GM18499 (cell line): ENCODE results near the gene WNK3.
"Not testable (repeated sequence)": the region's sequence is repeated elsewhere in the genome, so short reads cannot be mapped to it uniquely, and the experiment has no call there.

ENCODE experiments used
- ATAC-seq: cut with Tn5 transposase; IDR thresholded peaks from one replicate; pipeline ENCODE4 v1.9.1; 2021; ENCODE audit warnings: moderate number of reproducible peaks; ENCODE audit not compliant: insufficient read depth, unreplicated experiment

Gene WNK3

DNA sequence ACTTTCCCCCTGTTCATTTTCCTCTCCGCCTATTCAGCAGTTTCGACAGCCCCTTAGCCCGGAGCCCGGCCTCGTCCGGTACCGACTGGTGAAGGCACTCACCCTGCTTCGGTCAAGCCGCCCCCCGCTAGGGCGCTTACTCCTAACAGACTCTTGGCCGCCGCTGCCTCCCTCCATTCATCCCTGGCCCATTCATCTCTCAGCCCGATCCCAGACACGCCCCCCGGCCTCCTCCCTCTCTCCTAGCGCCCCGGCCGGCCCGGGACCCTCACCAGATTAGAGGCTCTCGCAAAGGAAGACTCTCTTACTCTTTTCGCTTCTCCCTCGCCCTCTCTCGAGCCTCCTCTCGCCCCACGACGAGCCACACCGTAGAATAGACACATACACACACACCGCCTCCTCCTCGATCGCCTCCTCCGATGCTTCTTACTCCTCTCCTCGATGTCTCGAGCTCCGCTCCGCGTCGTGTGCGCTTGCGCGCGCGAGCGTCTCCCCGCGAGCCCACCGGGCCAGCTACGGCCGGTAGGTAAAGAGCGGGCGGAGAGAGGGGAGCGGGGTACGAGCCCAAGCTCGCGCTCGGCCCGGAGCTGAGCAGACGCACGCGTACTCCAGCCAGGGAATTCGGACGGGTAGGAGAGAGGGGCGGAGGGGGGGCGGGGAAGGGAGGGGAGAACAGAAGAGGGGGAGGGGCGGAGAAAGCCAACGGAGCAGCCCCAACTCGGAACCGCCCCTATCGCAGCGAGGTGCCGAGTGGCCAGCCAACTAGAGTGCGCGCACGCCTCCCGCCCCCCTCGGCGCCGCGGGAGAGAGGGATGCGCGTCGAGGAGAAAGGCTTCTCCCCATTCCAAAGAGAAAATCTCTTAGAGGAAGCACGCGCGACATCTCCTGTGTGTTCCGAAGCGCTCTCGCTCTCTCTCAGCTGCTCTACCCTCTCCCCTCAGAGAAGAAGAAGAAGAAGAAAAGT is at the start of gene WNK3:
WNK3 (minus strand) TSS at position 633 of the 964 bp plus-strand sequence.
- no peak for ATAC-seq

DNA sequence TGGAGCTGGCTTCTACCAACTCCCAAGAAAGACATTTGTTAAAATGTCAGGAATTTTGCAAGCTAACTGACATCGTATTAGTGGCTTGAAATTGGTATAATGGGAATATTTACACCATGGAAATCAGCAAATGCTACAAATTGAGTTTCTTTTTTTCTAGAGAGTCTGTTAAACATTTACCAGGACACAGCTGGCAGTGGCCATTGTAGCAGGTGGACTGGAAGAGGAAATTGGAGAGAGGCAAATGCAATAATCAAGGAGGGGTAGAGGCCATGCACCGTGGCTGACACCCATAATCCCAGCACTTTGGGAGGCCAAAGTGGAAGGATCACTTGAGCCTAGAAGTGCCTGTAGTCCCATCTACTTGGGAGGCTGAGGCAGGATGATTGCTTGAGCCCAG is 49.4 kb upstream of the WNK3 start:
- no peak for ATAC-seq

DNA sequence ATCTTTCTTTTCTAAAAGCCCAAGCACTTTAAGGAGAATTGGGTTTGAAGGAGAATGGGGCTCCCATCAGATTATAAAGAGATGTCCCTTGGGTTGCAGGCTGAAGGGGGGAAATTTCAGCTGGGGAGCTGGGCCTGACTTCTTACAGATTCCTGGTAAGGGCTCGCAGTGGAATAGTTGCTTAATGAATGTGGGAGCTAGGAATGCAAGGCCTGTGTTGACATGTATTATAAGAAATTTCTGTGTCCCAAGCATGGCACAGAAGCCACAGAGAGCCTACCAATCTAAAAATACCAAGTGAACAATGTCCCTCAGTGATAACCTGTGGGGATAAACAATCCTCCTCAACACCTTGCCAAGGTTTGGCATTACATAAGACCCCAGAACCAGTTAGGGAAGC is 39.3 kb upstream of the WNK3 start:
- ATAC-seq: no peak

DNA sequence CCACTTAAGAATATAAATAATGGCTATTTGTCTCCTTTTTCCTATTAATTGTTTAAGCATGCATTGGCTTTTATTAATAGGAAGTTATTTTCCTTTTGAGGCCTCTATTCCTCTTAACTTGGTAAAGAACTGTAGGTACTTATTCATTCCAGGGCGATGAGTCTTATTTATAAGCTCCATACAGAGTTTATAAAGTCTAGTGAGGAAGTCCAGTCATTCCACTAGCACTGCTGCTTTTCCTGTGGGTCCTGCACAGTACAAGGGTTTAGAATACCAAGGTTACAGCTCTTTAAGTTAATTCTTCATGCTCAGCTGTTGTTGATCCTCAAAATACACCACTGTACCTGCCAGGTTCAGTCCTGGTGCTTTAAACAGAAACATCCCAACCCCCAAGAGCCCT is 28.5 kb upstream of the WNK3 start:
- ATAC-seq: no peak

DNA sequence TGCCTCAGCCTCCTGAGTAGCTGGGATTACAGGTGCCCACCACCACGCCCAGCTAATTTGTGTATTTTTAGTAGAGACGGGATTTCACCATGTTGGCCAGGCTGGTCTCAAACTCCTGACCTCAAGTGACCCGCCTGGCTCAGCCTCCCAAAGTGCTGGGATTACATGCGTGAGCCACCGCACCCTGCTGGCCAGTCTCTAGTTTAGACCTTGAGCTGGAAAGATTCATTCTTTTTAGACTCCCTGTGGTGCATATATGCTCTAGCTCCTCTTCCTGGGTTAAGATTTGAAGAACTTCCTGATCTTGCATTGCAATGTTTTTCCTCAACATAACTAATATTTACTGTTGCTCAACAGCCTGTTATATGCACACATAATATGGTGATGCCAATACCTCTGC is 26.8 kb upstream of the WNK3 start:
- ATAC-seq: not testable (repeated sequence)

DNA sequence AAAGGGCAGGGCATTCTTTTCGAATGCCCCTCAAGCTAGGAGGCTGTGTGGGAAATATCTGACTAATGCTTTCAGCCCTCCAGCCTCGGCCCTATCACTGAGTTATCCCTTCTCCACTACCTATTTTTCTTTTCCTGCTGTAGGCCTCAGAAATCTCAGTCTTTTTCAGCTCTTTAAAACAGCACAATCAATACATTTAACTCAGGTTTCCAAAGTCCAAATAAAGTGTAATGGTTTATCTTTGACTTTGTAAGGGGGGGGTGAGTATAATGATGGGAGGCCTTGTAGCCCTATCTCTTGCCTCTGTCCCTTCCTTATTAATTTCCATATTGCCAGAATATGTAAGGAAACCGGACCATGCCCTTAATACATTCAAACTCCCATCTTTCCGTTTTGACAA is 1.6 kb upstream of the WNK3 start:
- ATAC-seq: no peak

DNA sequence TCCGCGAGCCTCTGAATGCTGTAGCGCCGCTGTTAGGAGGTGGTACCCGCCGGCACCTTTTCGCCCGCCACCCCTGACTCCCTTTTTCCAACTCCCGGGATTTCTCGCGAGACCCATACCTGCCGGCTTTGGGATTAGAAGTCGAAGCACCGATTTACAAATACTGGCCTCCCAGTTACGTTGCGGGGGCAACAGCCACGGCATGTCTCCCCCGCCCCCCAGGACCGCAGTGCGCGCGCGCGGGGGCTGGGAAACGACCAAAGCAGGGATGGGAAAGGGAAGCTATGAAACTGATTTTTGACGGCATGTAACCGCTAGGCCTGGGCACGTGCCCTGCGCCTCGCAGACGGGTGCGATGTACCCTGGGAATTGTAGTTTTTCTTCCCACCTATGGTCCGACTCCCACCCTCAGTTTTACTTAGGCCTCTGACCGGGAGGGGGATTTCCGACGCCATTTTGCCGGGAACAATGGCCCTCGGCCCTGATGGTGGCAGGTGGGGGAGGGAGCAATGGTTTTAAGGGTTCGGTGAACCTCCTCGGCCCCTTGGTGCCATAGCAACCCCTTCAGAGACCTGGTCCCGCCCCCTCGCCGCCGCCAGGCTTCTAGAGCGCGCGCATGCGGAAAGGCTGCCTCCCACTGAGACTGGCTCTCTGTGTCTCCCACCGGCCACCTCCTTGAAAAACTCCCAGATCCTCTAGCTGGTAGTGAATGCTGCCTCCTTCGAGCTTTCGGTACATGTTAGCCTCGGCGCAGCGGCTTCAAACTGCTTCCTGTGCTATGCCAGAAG is 772 bp upstream of the WNK3 start:
- ATAC-seq: no peak

DNA sequence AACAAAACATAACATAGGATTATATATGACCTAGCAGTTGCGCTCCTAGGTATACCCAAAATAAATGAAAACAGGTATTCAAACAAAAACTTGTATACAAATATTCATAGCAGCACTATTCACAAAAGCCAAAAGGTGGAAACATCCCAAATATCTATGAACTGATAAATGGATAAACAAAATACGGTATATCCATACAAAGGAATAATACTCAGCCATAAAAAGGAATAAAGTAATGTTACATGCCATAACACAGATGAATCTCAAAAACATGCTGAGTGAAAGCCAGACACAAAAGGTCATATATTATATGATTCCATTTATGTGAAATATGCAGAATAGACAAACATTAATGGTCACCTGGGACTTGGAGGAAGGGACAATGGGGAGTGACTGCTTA is 5.2 kb downstream of the WNK3 start:
- ATAC-seq: no peak

DNA sequence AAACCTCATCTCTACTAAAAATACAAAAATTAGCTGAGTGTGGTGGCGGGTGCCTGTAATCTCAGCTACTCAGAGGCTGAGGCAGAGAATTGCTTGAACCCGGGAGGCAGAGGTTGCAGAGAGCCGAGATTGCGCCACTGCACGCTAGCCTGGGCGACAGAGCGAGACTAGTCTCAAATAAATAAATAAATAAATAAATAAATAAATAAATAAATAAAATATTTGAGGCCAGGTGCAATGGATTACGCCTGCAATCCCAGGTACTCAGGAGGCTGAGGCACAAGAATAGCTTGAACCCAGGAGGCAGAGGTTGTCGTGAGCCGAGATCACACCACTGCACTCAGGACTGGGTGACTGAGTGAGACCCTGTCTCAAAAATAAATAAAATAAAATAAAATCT is 20.5 kb downstream of the WNK3 start:
- ATAC-seq: not testable (repeated sequence)

DNA sequence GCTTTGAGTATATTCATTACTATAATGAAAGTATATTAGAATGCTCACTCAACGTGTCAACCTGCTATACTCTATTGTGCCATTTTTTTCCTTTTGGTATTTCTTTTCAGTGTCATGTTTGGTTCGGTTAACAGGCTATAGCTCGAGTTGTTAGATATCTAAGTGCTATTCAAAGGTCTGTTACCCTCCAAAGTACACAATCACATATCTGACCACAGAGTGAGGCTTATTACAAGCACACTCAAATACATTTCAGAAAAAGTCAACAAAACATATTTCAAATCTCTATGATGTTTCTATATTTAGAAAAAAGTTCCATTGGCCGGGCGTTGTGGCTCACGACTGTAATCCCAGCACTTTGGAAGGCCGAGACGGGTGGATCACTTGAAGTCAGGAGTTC is 32.8 kb downstream of the WNK3 start:
- ATAC-seq: no peak

DNA sequence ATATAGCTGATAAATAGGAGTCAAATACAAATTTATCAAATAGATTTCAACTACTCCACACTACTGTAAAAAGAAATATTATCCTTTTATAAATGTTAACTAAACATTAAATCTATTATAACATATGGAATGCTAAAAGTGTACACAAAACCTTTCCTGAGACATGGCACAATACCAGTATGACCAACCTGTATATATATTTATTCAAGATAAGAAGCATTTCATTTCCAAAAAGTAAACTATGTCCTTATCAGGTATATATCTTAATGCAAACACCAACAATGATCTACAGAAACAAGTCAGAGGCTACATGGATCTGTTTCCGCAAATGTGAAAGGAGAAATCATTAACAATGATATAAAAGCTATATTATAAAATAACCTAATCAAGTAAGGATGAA is 37.8 kb downstream of the WNK3 start:
- ATAC-seq: no peak

DNA sequence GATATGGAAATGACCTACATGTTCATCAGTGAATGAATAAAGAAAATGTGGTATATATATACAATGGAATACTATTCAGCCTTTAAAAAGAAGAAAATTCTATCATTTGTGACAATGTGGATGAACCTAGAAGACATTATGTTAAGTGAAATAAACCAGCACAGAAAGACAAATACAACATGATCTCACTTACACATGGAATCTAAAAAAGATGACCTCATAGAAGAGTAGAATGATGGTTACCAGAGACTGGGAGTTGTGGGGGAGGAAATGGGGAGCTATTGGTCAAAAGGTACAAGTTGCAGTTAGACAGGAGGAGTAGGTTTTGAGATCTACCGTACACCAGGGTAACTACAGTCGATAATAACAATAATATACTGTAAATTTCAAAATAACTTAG is 51.5 kb downstream of the WNK3 start:
- ATAC-seq: no peak

DNA sequence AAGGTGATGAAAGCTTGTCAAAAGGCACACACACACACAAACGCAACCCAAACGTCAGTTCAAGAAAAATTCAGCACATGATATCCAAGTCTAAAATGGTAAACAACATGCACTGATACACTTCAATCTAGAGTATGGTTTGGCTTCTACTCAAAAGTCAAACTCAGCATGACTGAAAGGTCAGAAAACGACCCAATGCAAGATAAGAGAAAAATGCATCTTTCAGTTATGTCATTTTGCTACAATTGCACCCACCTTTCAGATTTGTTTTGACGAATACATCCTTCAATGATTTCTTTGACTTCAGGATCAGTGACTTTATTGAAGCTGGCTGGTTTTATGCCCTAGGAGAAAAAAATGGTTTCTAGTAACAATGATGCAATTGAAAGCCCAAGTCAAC is 56.3 kb downstream of the WNK3 start:
- ATAC-seq: no peak

DNA sequence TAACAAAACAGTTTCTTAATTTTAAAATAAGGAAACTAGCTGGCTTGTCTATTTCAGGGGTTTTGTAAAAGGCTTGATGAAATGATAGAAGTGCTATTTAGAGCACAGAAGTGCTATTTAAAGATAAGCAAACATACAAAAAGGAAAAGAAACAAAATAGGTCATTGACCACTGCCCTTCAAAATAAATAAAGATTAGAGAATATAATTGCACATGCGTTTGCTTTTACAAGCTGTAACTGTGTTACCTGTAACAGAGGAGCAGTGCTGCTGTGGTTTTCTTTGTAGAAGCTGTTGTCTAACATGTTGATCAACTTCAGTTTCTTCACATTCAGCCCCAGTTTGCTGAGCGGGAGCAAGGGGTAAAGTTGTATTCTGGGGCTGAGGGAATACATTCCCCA is 63.5 kb downstream of the WNK3 start:
- no peak for ATAC-seq

DNA sequence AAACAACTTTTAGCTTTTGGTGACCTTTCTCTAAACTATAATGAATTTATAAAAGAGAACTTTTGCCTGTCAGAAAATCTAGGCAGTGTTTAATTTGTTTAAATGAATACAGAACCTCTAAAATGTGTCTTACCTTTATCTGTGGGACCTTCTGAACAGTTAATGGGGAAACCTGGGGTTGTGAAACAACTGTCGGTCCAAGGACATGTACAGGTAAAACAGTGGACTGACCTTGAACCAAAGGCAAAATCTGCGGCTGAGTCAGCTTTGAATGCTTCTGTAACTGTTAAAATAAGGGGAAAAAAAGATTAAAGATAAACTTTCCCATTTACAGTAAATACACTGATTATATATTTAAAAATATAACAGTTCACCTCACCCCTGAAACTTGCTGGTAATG is 65.1 kb downstream of the WNK3 start:
- no peak for ATAC-seq

DNA sequence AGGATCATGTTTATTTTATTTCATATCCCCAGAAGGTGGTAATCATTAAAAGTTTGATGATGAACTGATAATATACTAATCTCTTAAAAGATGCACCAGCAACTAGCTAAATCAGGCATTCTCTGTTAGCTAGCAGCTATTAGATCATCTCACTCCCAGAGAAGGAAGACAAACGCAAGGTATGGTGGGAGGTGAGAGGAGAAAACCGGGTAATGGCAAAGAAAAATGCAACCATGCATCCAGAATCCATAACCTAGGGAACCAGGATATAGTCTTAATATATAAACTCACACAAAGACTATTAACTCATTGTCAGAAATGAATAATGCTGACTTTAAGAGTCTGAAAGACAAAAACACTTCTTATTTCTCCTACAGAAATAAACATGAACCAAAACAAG is 66.1 kb downstream of the WNK3 start:
- no peak for ATAC-seq

DNA sequence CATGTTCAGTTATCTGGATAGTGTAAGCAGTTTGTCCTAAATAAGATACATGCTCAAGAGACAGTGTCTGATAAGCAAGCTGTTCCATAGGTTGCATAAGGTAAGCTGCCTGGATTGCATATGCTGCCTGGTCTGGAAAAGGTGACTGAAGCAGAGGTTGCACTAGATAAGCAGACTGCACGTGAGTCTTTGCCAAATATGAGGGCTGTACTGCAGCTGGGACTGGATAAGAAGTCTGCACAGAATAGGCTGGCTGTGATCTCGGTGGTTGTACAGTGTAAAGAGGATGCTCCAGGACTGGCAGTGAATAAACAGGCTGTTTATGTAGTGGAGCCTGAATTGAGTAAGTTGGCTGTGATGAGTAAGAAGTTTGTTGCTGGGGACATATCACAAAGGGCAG is 68.9 kb downstream of the WNK3 start:
- no peak for ATAC-seq

DNA sequence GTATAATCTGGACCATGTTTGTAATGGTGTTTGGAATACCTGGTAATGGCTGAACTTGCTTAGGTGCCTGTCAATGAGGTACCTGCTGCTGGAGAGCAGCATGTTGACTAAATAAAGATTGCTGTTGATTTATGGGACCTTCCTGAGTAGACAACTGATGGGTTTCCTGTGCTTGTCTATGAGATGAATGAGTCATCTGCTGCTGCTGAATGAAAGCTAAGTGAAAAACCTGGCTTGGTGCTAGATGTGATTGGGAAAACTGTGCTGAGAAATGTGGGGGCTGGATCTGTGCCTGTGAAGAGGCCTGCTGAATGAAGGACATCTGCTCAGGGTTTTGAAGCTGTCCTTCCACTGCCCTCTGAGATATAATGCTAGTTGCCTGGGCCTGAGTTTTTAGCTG is 69.6 kb downstream of the WNK3 start:
- ATAC-seq: no peak

DNA sequence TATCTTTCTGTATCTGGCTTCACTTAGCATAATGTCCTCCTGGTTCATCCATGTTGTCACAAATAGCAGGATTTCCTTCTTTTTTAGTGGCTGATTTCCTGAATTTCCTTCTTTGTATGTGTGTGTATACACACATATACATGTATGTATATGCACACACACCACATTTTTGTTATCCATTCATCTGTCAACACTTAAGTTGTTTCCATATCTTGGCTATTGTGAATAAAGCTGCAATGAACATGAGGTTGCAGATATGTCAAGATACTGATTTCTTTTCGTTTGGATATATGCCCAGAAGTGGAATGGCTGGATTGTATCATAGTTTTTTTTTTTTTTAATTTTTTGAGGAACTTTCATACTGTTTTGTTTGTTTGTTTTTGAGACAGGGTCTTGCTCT is 76.2 kb downstream of the WNK3 start:
- ATAC-seq: no peak

DNA sequence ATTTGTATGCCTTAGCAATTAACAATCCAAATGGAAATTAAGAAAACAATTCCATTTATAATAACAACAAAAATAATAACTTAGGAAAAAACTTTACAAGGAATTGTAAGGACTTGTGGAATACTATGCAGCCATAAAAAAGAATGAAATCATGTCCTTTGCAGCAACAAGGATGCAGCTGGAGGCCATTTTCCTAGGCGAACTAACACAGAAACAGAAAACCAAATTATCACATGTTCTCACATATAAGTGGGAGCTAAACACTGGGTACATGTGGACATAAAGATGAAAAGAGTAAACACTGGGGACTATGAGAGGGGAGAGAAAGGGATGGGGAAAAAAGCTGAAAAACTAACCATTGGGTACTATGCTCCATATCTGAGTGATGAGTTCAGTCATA is 77.4 kb downstream of the WNK3 start:
- ATAC-seq: no peak

DNA sequence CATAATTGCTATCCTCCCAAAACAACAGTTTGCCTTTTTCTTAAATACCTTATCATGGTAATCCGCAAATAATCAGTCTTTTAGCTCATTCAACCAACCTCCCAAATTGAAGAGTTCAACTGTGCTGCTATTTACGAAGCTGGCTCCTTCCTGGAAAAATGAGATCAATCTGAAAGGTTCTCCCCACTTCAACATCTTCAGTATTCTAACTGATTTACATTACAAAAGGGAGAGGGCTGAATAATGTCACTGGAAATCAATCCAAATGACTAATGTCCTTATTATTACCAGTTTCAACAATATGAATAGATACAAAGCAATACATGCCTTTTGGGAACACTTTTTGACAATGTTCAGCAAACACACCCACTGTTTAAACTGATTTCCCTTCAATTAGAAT is 86.2 kb downstream of the WNK3 start:
- no peak for ATAC-seq

DNA sequence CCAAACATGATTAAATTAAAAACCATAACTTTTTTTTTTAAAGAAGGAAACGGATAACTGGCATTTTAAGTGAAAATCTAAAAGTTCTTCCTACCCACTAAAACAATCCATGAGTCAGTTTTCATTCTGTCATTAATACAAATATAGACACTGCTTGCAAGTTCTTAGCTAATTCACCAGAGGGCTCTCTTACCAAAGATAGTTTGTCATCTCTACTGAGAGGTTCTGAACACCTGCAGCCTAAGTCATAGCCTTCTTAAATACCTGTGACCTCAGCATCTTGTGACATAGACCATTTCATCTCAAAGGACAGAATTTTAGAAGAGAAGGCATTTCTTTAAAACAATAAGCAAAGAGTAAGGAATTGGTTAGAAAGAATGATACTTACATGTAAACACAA is 109.5 kb downstream of the WNK3 start:
- no peak for ATAC-seq
